ENCODE measurements around the gene HOXB9. TPM values are rescaled to one million over a fixed set of nuclear protein-coding genes. Genes with fewer than 3 reads are reported as not detected.

Gene HOXB9
- total RNA-seq = under 0.01 and 0.15 TPM in 2 replicates

DNA sequence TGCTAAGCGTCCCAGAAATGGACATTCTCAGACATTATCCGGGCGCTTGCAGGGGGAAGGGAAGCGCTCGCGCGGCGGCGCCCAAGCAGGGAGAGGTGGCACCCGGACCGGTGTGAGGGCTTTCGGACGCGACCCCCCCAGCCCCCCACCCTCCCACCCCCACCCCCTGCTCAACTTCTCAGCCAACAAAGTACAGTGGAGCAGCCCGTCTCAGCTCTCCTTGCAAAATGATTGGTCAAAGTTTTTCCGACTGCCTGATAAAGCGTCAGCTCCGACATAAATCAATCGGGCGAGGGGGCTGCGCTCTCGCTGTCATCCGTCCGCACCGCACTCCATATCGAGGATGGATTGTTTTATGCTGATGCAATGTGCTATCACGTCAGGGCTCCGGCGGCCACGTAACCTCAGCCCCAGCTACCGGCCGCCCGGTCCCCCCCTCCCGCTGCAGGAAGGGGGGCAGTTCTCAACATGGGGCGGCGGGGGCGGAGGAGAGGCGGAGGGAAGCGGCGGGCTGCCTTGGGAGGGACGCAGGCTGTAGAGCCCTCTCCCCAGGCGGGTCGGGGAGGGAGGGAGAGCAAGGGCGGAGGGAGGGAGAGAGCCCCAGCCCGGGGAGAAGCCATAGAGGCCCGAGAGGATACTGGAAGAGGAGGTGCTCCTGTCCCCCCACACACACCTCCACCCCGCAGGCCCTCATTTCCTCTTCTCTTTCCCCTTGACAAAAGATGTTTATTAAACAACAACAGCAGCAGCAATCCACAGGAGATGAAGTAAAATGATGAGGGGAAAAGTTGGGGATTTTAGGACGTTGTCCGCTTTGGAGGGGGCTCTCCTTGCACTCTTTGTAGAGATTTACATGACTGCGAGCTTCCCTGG lies at the start of gene HOXB9:
TSS of gene HOXB9 (minus strand) at position 114 of the 873 bp plus-strand sequence. CDS start at position 25, 89 bp downstream.

DNA sequence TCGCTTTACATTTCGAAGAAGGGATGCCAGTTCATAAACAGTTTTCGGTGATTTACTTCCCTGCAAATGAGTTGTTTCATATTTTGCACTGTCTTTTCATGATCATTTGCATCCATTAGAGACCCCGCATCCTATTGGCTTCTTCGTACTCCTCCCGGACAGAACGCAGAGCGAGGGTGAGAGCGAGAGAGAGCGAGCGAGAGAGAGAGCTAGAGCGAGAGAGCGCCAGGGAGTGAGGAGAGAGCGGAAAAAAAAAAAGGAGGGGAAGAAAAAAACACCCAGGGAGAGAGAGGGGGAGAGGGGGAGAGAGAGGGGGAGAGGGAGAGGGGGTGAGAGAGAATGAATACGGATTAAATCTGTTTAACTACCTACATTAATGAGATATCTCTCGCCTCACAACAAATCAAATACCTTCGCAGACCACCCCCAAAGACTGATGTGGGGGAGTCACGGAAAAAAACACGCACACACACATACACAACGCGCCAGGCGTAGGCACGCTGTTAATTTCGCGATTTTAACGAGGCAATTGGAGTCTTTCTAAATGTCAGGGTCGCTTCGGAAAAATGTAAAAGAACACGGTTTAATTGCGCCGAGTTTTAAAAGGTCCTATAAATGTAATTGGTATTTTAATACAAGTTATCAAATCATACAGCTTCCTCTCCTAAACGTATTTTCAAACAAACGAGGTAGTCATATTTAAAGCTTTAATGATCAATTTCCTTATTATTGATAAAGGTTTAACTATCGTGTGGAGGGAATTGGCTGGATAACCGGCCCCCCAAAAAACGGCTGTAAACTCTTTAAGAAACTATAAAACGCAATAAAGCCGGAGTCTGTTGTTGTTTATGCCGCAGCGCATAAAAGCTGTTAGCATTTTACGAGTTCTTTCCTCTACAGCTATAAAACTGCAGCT lies 10.9 kb downstream of the HOXB9 start, which contains the start of gene HOXB8:
TSS of gene HOXB8 (minus strand) at position 246 of the 916 bp plus-strand sequence. CDS start 588 bp downstream, outside the sequence.

DNA sequence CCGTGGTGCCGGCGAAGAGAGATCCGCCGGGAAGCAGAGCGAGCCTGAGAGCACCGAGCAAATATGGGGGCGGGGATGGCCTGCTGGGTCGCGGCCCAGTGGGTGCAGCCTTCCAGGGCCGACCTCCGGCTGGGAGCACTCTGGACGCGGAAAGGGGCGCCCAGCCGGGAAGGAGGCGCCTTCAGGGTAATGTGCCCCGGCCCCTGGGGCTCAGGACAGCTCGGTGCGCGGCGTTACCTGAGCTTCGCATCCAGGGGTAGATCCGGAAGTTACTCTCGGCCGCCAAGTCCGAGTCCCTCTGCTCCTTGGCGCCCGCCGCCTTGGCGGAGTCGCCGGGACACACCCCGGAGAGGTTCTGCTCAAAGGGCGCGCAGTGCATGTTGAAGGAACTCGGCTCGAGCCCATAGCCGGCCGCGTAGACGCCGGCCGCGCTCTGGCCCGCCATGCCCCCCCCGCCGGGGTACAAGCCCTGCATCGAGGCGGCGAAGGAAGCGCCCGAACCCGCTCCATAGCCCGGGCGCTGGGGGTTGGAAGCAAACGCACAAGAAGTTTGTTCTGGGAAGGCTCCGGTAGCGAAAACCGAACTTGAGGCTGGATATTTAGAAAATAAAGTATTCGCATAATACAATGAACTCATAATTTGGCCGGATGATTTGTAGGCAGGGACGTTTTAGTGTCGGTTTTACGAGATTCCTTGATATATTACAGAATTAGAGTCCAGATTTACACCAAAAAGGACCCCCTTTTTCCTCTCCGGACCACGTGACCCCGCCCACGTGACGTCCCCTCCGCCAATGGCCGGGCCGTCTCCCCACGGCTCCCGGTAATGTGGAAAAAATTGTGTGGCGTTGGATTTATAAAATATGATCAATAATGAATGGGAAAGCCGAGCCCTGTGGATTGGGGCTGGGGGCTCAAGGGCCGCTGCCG lies 15.6 kb downstream of the HOXB9 start, which contains the start of gene HOXB7:
TSS of gene HOXB7 (minus strand) at position 736 of the 930 bp plus-strand sequence. CDS start at position 637, 99 bp downstream.

DNA sequence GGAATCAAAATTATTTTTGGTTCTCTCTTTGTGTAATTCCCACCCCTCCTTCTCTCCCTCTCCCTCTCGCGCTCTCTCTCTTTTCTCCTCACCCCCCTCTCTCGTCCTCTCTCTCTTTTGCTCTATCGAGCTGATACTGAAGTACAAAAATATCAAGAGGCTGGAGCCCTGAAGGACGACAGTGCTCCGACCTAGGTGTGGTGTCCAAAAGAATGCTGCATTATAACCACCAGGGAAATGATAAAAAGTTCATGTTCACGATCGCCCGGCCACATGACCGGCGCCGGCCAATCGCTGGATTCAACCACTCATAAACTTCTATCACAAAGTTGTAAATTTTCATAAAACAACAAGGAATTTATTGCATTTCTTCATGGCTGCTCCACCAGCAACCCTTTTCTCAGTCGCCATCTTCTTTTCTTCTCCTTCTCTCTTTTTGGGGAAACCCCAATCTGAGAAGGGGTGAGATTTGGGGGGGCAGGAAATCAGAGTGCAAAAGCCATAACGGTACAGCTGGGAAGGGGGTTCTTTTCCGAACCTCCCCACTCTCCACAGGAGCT lies 21.3 kb downstream of the HOXB9 start, which contains the start of gene HOXB6:
TSS of gene HOXB6 (minus strand) at position 217 of the 560 bp plus-strand sequence. CDS start 6,836 bp downstream, outside the sequence.

DNA sequence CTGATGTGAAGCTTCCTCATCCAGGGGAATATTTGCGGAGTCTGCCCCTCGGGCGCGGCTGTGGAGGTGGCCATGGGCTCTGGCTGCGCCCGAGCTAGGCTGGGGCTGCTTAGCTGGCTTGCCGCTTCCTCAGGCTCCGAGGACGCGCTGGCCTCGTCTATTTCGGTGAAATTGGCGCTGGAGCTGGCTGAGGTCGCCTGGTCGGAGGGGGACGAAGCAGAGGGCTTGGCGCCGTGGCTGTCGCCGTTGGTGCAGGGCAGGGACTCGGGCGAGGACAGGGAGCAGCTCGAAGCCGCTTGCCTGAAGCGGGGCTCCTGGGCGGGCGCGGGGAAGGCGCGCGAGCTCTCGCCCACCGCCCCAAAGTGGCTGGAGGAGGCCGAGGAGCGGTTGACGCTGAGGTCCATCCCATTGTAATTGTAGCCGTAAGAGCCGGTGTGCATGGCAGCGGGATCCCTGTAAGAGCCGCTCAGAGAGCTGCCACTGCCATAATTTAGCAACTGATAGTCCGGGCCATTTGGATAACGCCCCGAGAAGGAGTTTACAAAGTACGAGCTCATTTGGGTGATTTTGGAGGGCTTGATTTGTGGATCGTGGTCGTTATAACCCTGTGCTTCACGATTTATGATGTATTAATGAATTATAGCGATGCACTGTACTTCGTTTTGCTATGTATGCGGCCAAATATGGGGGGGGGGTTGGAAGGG lies 32.9 kb downstream of the HOXB9 start, which contains the start of gene HOXB5:
TSS of gene HOXB5 (minus strand) at position 654 of the 704 bp plus-strand sequence. CDS start at position 557, 97 bp downstream.

DNA sequence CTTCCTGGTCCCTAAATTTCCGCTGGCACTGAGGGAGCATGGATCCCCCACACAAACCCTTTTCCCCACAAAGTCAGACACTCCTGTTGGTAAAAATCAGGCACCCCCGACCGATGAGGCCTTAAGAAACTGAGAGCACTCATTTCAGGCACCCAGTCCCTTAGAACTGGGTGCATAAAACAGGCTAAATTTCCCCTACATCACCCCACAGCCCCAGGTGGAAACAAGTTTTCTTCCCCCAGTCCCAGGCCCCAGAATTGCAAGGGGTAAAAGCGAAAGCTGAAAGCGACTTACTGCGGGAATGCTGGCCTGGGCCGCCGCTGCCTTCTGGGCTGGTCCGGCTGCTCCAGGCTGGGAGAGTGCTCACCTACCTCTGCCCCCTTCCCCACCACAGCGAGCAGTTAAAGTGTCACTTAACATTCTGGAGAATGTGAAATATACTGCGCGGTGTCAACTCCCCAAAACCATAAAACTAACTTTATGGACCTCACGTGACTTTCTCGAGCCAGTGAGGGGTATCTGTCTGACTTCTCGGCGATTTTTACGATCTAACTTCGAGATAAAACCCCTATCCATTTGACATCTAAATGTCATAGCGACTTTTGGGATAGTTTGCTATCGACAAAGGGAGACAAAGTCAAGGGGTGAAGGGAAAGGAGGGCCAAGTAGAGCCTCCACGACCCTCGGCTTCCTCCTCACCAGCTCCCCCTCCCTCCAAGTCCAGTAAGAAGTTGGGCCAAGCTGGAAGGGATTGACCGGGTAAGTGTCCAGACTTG lies 36.1 kb downstream of the HOXB9 start, which contains the start of gene HOXB3:
TSS of gene HOXB3 (minus strand) at position 411 of the 776 bp plus-strand sequence. CDS start 37,767 bp downstream, outside the sequence.

DNA sequence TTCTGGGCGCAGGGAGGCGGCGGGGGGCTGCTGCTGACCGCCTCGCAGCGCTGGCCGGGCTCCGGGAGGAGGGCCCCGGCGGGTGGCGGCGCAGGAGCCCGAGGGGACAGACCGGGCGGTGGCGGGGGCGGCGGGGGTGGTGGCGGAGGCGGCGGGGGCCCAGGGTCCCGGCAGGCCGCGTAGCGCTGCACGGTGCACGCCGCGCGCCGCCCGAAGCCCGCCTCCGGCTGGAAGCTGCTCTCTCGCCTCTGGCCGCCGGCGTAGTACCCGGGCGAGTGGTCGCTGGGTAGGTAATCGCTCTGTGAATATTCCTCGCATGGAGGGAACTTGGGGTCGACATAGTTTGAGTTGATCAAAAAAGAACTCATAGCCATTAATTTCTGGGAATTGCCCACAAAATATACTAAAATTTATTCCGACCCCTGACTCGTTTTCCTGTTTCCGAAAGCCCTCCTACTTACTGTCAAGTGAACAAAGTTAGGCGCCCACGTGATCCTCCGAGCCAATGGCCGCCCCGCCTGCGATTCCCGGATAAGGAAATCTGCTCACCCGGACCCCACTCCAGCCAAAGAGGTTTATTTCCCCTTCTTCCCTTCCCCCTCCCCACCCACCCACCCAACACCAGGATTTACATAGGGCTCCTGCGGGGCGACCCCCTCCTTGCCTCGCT lies 48.1 kb downstream of the HOXB9 start, which contains the start of gene HOXB4:
TSS of gene HOXB4 (minus strand) at position 405 of the 670 bp plus-strand sequence. CDS start at position 374, 31 bp downstream.

Other genes starting within 250 kb of the HOXB9 start
- not detected in 2 replicates for gene SKAP1, start 196.1 kb downstream of the HOXB9 start, total RNA-seq
- gene HOXB1, start 95.3 kb downstream of the HOXB9 start, total RNA-seq = not detected in 2 replicates
- 50.4 and 52.6 TPM in 2 replicates for gene HOXB2, start 81.2 kb downstream of the HOXB9 start, total RNA-seq
- 11.7 and 11.8 TPM in 2 replicates for gene HOXB4, start 48.0 kb downstream of the HOXB9 start, total RNA-seq
- 45.0 and 55.3 TPM in 2 replicates for gene HOXB3, start 36.1 kb downstream of the HOXB9 start, total RNA-seq
- gene HOXB5, start 32.6 kb downstream of the HOXB9 start, total RNA-seq = 12.3 and 15.8 TPM in 2 replicates
- gene HOXB6, start 21.4 kb downstream of the HOXB9 start, total RNA-seq = 73.6 and 78.8 TPM in 2 replicates
- gene HOXB7, start 15.3 kb downstream of the HOXB9 start, total RNA-seq = 11.9 and 14.8 TPM in 2 replicates
- 0.50 and 1.0 TPM in 2 replicates for gene HOXB8, start 11.1 kb downstream of the HOXB9 start, total RNA-seq
- gene PRAC1, start 96.2 kb upstream of the HOXB9 start, total RNA-seq = not detected in 2 replicates
- gene PRAC2, start 96.8 kb upstream of the HOXB9 start, total RNA-seq = not detected in 2 replicates
- not detected in 2 replicates for gene HOXB13, start 102.4 kb upstream of the HOXB9 start, total RNA-seq
- gene TTLL6, start 190.9 kb upstream of the HOXB9 start, total RNA-seq = 0.17 TPM in 1 of 2 replicates, not detected in the other
- 24.7 and 34.5 TPM in 2 replicates for gene CALCOCO2, start 204.7 kb upstream of the HOXB9 start, total RNA-seq

Data from bronchus fibroblast of lung (primary cell).